COLO668 (cell line): ENCODE measurements around the gene IL12RB1.
"Not testable (repeated sequence)": the region's sequence is repeated elsewhere in the genome, so short reads cannot be mapped to it uniquely, and the experiment has no call there.

Experiments
- DNase-seq: peaks from one replicate; lab custom pipeline; 2025; ENCODE audit not compliant: unreplicated experiment; lab: John Stamatoyannopoulos, UW

IL12RB1 gene

DNA sequence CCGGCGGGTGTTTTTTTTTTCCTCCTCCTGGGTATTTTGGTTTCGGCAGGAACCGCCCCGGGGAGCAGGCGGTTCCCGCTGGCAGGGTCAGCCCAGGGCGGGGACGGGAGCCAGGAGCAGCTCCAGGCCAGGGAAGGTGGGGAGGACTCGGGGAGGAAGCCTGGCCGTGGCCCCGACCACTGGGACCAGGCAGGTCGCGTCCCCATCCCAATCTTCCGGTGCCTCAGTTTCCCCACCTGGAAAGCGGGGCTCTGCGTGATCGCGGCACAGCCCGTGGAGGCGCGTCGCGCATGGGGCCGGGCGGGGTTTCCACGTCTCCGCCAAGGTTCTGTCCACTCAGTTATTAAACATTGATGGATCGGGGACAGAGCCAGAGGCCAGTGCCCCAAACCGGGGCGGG is 34.8 kb downstream of the IL12RB1 start:
- no peak for DNase-seq

DNA sequence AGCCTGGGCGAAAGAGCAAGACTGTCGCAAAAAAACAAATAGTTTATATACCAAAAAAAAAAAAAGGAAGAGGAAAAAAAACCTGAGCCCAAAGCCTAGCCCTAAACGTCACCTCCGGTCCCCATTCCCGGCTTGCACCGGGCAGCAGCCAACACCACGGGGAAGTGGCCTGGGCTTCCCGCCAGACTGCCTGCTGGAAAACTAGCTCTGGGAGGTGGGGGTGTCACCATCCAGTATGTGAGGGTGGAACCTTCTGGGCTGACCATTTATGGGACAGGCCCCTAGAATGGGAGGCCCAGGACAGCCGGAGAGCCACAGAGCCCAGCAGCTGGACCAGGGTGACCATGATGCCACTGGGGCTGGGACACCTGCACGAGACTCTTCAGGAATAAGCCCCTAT is 37.3 kb downstream of the IL12RB1 start:
- DNase-seq, result no peak

DNA sequence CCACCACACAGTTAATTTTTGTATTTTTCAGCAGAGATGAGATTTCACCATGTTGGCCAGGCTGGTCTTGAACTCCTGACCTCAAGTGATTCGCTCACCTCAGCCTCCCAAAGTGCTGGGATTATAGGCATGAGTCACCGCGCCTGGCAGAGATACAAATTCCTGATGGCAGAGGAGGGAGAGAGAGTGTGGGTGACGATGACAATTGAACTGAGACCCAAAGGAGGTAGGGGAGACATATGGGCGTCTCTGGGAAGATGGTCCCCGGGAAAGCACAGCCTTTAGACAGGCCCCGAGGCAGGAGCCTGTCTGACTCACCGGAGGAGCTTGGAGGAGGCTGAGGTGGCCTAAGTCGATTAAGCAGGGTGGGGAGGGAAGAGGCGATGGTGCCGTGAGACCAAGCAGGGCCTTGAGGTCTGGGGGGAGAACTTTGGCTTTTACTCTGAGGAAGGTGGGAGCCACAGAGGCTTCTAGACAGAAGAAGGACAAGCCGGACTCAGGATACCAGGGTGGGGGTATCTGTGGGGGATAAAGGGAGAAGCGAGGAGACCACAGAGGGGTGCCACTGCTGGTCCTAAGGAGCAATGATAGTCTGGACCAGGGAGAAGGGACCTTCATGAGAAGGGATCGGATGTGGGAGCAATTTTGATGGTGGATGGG is 40.5 kb downstream of the IL12RB1 start:
- no peak for DNase-seq

DNA sequence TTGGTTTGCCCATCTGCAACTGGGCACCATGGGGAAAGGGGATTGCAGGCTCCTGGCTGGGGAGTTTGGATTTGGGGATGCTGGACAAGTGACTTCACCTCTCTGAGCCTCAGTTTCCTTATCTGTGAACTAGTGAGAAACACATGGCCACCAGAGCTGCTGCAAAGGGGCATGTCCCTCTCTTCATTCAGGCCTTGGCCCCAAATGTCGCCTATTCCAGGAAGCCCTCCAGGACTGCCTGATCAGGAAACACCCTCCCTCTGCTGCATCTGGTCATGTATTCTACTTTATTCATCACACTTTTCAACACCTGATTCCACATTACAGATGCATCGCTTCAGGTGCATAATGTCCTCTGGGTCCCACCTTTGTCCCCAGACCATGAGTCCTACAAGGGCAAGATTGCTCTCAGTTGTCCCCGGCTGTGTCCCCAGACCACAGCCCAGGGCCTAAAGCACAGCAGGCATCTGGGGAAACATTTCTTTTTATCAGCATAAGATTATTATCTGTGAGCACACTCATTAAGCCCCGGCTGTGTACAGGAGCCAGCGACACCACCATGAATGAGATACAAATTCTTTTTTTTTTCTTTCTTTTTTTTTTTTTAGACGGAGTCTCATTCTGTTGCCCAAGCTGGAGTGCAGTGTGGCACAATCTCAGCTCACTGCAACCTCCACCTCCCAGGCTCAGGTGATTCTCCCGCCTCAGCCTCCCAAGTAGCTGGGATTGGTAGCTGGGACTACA is 41.3 kb downstream of the IL12RB1 start:
- no peak for DNase-seq

DNA sequence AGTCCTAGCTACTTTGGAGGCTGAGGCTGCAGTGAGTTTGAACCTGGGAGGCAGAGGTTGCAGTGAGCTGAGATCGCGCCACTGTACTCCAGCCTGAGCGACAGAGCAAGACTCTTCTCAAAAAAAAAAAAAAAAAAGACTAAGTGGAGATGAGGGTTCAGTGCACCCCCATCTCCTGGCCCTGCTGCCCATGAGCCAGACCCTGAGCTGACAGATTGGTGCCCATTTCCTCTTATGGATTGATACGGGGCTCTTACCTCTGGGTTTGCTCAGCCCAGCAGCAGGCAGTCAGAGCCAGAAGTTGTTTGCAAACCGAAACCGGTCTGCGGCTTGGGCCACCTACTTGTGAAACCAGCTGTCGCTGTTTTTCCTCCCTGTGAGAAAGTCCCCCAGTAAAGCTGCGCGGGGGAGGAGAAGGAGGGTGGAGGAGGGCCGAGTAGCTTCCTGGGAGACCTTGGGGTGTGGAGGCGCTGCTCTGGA is 41.9 kb downstream of the IL12RB1 start:
- DNase-seq, result peak; percentile 82

DNA sequence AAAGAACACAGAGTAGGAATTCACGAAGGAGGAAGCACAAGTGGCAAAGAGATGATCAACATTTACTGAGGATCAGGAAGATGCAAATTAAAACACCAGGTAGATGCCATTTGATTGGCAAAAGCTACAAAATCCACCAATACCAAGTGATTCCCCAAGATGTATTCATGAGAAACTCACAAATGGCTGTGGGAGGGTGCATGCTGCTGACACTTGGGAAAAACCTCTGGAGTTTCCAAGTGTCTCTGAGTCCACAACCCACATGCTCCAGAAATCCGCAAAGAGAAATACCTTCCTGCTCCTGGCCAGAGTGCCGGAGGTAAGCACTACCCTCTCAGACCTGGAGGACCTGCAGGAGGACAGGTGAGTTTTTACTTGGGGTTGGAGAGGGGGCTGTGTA is 43.1 kb downstream of the IL12RB1 start:
- DNase-seq, result no peak

DNA sequence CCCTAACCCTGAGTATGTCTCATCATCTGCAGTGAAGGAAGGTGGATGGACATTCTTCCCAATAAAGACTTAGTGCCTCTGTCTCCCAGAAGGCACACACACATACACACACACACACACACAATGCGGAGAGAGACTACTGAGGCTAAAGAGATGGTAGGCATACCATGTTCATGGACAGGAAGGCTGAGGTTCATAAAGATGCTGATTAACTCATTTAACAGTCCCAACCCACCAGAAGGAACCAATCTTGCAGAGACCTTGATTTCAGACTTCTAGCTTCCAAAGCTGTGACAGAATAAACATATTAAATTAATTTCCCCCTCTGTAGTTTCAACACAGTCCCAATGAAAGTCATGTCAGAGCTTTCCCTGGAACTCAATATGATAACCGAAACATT is 45.7 kb downstream of the IL12RB1 start:
- DNase-seq, result no peak

DNA sequence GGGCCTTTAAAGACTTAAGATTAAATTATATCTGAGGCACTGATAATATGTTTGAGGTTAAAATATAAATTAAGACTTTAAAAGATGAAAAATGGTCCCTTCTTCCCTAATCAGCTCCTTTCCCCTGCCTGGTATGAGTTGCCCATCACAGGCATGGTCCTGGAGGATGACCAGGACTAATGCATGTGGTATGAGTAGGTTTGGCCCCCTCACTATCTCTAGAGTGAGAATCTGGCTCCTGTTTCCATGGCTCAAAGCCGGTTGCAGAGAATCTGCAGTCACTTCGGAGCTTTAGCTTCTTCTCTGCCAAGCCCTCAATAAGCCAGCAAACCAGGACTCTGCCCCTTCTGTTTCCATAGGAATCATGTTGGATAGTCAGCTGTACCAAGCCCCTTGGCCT is 54.6 kb downstream of the IL12RB1 start:
- DNase-seq, result not testable (repeated sequence)

DNA sequence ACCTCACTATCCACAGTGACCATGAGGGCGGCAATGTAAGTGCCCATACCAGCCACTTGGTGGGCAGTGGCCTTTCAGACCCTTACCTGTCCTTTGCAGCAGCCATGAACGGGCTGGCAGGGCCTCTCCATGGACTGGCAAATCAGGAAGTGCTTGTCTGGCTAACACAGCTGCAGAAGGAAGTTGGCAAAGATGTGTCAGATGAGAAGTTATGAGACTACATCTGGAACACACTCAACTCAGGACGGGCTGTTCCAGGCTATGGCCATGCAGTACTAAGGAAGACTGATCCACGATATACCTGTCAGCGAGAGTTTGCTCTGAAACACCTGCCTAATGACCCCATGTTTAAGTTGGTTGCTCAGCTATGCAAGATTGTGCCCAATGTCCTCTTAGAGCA is 55.3 kb downstream of the IL12RB1 start:
- not testable (repeated sequence) for DNase-seq

DNA sequence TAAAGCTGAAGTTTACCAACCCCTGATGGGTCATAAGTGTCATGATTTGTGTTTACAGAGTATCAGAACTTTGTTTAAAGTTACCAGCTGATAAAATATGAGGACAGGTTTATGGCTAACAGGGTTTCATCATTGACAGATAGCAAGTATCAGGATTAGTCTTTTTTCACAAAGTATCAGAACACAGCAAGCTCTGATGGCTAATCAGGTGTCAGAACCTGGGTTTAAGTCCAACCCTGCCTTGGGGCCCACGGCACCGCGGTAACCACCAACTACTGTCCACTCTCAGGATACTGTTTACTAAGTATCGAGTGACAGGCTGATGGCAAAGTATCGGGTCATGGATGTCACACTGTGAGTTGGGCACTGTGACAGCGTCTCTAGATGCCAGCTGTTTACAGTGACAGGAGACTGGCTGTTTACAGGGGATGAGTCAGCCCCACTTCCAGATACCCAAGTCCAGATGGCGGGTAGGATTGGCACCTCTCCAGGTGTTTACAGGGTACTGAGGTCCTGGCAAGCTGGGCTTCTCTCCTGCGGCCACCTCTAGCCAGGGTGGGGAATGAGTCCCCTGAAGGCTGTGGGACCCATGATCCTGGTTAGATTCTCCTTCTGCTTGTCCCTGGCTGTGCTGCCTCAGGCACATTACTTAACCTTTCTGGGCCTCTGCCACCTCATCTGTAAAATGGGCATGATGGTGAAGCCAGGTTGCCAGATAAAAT is 57.0 kb downstream of the IL12RB1 start:
- peak; percentile 96 for DNase-seq

DNA sequence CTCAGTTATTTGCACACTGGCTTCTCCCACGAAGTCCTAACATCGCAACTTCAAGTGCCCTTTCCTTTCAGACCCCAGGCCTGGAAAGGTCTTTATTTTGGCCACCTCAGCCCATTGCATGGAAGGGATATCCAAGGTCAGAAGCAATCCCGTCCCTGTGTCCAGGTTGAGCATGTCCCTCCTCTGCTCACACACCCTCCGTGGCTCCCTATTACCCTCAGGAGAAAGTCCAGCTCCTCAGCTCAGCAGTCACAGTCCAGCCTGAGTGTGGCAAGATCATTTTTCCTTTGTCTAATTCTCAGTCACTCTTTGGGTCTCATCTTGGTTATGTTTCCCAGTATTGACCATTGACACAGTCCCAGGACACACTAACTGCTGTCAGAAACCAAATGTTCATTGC is 59.6 kb downstream of the IL12RB1 start:
- DNase-seq, result no peak

DNA sequence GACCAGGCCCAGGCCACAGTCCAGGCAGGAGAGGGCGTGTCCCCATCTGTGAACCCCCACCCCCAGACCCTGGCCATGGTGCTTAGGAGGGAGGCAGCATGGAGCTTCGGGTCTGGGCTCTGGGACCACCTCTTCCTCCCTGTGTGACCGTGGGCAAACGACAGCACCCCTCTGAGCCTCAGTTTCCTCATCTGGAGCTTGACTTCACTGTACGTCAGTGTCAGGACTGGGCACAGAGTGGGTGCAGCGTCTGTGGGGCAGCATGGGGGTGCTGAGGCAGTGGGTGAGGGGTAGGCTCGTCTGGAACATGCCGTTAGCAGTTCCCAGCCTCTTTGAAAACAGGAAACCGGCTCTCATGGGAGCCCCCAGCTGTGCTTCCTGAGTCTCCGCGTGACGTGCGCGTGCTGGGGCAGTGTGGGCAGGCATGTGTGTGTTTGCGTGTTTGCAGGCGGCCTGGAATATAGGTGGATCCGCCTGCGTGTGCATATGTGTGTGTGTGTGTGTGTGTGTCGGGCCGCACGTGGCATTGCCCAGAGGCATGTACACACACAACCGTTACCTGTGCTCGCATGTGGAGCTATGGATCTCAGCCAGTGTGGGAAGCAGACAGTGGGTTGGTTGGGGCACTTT is 63.0 kb downstream of the IL12RB1 start:
- peak; percentile 71 for DNase-seq

DNA sequence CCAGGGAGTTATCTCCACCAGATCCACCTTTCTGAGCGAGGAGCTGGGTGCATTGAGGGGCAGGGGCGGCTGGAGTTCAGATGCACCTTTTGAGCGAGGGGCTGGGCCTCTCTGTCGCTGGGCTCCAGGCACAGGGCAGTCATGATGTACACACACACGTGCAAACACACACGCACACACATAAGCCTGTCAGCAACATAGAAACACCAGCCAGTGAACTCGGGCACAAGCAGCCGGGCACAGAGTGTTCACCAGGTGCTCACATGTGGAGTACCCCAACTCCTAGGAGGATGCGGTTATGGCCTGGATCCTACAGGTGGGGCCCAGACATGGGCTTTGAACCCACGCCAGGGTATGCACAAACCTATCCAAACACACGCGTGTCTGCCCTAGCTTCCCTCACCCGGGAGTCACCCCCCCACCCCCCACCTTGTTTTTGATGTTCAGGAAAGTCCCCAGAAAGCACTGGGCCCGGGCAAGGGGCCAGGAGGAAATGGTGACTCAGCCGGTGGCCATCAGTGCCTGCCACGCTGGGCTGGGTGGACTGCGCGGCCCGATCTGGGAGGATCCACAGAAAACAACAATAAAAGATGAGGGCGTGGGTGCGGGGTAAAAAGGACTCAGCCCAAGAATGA is 65.5 kb downstream of the IL12RB1 start:
- DNase-seq, result peak; percentile 60

DNA sequence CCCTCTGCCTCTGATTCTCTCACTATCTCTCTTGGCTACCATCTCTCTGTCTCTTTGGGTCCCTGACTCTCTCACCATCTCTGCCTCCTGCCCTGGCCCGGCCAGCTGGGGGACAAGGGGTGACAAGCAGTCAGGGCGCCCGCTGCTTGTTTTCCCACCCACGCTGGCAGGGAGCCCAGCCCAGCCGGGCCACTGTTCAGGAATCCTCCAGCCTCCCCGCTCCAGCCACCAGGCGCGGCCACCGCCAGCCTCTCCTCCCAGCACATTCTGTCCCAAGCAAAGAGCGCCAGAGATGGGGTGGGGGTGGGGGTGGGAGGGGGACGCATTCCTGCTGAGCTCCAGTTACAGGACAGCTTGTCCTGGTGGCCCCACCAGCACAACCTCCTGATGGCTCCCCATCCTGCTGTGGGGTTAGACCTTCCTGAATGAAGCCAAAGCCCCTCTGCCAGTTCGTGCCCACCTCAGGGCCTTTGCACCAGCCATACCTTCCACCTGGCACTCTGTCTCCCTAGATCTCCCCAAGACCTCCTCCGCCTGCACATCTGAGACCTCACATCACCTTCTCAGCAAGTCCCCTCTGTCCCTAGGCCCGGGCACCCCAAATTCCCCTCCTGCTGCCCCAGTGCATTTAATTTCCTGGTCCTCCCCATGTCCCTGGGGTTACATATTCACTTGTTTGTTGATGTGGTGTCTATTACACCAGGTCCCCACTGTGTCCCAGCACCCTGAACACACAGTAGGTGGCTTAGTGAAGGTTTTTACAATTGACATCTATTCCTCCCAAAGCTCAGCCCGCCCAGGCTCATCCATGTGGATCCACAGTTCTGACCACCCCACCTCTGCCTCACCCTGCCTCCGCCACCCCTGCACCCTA is 66.3 kb downstream of the IL12RB1 start:
- peak; percentile 56 for DNase-seq

DNA sequence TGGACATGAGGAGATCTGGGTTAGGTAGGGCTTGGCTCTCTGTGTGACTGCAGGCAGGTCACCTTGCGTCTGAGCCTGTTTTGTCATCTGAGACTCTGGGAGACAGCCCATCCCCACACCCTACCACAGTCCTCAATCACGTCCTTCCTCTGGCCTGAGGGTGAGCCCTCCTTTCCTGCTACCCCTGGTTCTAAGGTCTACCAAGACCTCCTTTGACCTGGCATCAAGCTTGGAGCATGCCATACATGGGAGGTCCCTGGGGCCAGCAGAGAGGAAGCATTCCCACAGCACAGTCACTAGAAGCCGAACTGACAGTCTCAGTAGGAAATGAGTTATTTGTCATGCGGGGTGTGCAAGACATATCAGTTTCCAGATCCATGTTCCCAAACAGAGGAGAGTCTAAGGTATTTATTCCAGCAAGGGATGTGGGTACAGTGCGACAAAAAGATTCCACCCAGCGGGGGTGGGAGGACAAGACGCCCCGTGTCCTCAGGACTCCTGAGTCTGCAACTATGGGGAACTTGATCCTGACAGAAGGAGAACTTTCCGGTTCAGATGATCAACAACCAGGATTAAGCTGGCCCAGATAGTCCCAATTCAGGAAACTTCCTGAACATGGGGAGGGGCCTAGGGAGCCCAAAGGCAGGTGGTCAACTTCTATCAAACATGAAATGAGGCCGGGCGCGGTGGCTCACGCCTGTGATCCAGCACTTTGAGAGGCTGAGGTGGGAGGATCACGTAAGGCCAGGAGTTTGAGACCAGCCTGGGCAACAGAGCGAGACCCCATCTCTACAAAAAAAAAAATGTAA is 69.3 kb downstream of the IL12RB1 start:
- DNase-seq, result no peak

DNA sequence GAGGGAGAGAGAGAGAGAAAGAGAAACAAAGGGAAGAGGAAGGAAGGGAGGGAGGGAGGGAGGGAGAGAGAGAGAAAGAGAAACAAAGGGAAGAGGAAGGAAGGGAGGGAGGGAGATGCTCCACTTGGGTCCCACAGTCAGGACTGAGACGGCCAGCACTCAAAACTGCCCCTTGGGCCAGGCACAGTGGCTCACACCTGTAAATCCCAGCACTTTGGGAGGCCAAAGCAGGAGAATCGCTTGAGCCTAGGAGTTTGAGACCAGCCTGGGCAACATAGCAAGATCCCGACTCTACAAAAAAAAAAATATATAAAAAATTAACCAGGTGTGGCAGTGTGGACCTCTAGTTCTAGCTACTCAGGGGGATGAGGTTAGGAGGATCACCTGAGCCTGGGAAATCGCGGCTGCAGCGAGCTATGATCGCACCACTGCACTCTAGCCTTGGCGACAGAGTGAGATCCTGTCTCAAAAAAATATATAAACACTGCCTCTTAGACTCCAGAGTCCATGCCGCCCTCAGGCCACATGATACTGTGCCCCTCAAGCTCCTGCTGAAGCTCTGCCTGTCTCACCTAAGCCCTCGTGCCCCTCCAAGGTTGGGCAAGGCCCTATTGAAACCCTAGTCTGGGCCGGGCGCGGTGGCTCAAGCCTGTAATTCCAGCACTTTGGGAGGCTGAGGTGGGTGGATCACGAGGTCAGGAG is 70.4 kb downstream of the IL12RB1 start:
- DNase-seq, result no peak

DNA sequence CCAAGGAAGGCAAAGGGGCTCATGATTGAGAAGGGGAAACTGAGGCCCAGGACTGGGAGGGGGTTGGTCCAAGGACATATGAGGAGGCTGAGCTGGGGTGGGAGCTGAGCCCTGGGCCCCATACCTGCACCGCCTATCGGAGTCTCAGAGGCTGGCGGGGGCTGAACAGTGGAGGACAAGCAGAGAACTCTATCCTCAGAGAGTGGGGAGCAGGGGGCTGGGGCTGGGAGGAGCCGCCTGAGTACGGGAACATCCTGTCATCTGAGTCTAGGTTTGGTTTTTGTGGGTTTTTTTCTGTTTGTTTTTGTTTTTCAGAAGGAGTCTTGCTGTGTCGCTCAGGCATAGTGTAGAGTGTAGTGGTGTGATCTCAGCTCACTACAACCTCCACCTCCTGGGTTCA is 72.5 kb downstream of the IL12RB1 start:
- no peak for DNase-seq

DNA sequence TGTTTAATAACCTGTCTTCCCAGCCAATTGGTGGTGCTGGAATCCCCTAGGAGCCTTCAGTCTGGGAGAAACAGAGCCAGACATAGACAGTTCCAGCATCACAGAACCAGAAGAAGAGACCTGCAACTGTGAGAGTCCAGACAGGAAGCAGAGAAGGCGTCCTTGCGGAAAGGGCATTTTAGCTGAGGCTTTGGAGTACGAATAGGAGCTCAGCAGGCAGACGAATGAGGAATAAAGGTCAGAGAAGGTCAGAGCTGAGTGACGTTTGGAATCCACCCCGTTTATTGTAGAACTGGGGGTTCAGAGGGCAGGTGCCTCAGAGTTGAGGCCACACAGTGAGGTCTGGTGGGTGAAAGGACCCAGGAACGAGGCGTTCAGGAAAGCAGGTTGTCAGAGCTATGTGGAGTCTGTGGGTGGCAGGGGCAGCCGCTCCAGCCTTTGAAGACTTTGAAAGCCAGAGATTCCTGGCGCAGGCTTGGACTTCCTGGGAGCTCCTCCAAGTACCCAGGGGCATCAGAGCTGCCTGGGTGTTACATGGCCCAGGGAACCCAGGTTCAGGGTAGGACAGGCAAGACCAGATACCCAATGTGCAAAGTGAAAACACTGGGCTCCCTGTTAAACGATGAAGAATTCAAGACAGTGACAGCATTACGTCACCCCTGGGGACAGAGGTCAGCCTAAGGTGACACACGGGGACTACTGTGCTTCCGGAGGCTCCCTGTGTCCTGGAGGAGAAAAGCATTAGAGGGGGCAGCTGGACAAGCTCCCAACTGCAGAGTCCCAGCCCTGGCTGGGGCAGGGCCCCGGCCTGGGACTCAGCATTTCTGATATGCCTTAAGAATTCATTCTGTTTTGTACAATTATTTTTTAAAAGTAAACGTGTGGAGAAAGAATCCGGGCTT is 73.3 kb downstream of the IL12RB1 start:
- DNase-seq, result no peak
